ENCODE measurements around the gene DTHD1. TPM values are rescaled to one million over a fixed set of nuclear protein-coding genes. Genes with fewer than 3 reads are reported as not detected.

DTHD1 gene
- total and polyA plus RNA-seq, 7 donors = under 0.01 to 0.27 (median 0.21) TPM; not detected in 3

DNA sequence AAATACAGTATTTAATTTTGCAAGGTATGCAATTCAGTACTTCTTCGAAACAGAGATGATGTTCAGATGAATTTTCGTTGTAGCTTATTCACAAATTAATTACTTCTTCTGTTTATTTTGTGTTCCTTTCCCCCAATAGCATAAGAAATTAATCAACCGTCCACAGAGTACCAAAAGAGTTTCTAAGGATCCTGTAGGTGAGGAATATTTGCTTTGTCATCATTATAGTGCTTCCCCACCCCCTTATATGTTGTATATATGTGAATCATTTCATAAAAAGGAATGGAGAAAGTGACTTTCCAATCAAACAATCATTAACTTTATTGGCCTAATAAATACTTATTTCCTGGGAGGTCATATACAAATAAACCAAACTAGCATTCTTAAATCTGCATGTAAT lies 57.6 kb downstream of the DTHD1 start:
- H3K36me3 ChIP-seq = no peaks in the 10 kb centered on the region
- intact Hi-C loops (cut with DNase I) = no loop called here
- TF ChIP-seq POLR2A (IDR thresholded peaks at IDR 0.05) (no peak), EP300 (IDR thresholded peaks at IDR 0.05) (no peak), POLR2AphosphoS5 (IDR thresholded peaks at IDR 0.05) (no peak)
- TF ChIP-seq, protein P1, sequence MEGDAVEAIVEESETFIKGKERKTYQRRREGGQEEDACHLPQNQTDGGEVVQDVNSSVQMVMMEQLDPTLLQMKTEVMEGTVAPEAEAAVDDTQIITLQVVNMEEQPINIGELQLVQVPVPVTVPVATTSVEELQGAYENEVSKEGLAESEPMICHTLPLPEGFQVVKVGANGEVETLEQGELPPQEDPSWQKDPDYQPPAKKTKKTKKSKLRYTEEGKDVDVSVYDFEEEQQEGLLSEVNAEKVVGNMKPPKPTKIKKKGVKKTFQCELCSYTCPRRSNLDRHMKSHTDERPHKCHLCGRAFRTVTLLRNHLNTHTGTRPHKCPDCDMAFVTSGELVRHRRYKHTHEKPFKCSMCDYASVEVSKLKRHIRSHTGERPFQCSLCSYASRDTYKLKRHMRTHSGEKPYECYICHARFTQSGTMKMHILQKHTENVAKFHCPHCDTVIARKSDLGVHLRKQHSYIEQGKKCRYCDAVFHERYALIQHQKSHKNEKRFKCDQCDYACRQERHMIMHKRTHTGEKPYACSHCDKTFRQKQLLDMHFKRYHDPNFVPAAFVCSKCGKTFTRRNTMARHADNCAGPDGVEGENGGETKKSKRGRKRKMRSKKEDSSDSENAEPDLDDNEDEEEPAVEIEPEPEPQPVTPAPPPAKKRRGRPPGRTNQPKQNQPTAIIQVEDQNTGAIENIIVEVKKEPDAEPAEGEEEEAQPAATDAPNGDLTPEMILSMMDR (IDR thresholded peaks at IDR 0.05) = no peak
- no peaks in the 10 kb centered on the region for H3K27me3 ChIP-seq
- no peaks in the 10 kb centered on the region for H3K4me1 ChIP-seq
- H3K9me3 ChIP-seq = no peaks in the 10 kb centered on the region
- H3K27ac ChIP-seq = no peak overlapping the region
- no peak overlapping the region for H3K4me3 ChIP-seq
- no peak for DNase-seq
- 78 to 90% methylated on average over 3 of the region's 3 CpGs for WGBS, 2 donors

DNA sequence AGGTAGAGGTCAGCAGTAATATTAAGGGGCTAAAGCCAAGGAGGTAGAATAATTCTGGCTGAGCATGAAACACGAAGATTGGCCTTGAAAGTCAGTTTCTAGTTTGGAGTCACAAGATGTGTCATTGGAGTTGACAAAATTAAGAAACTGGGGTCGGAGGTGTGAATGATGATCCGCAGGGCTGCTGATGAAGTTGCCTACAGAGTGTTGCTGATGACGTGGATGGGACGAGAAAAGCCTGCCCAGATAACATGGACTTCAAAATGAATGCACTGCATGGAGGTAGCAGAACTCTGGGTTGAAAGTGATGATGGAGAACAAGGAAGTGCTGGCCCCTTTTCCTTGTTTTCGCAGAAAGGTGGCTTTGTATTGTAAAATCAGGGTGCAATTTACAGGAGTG lies 60.5 kb downstream of the DTHD1 start:
- Histone ChIP-seq H3K27ac (no peak overlapping the region), H3K27me3 (no peaks in the 10 kb centered on the region), H3K4me1 (no peaks in the 10 kb centered on the region), H3K4me3 (no peak overlapping the region), H3K9me3 (no peaks in the 10 kb centered on the region), H3K36me3 (no peaks in the 10 kb centered on the region)
- intact Hi-C loops (cut with DNase I) = no loop called here
- no peak for TF ChIP-seq POLR2AphosphoS5 (IDR thresholded peaks at IDR 0.05)
- no peak for DNase-seq
- WGBS, 2 donors = 93 to 94% methylated on average over 6 of the region's 6 CpGs

DNA sequence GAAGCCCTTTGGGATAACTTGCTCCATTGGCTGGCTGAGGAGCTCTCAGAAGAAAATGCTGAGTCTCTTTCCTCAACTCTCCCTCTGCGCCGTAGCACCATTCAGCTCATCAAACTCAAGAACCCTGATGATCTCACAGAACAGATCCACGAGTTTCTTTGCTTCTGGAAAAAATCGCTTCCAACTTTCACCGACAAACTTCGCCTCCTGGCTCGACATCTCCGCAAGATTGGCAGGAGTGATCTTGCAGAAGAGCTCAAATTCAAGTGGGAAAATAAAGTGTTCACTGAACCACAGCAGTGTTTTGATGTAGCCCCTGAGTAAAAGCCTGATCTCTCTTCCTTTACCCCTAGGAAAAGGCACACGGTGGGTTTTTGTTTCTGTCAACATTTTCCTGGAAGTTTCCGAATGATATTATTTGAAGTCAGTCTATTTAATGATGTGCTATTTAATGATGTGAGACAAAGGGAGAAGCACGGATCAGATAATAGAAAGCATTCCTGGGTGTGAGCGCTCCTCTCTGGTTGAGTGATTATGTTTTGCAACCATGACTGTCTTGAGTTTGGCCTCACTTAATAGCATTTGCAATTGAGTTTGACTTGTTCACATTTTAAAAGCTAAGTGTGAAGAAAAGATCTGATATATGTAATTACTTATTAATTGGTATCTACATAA lies 62.2 kb downstream of the DTHD1 start:
- H3K27me3 ChIP-seq = no peaks in the 10 kb centered on the region
- H3K9me3 ChIP-seq = no peaks in the 10 kb centered on the region
- H3K36me3 ChIP-seq = no peaks in the 10 kb centered on the region
- 95 to 96% methylated on average over 12 of the region's 12 CpGs for WGBS, 2 donors
- H3K4me3 ChIP-seq = no peak overlapping the region
- H3K27ac ChIP-seq = no peak overlapping the region
- H3K4me1 ChIP-seq = no peaks in the 10 kb centered on the region
- DNase-seq = no peak
- TF ChIP-seq, protein P1 (IDR thresholded peaks at IDR 0.05) = no peak
- intact Hi-C loops (cut with DNase I) = no loop called here

DNA sequence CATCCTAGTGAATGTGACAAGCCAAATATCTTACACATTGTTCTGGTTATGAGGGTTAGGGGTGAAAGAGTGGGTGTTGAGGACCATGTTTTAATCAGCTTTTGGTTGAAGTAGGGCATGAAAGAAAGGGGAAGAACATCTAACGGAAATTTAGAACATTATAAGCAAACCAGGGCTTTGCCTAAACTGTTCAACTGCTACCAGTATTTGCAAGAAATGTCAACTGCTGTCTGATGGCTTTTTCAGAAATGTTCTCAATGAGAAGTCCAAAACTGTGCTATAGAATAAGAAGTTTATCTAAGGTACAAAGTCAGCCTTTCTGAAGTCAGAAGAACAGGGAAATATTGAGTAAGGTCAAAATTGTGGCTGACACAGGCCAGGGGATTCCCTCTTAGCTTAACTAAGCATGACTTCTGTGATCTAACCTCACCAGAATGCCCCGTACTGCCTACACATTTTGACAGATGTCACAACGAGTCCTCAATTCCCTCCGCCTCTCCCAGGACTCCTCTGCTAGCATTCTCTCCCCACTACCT lies 67.1 kb downstream of the DTHD1 start:
- TF ChIP-seq POLR2A (IDR thresholded peaks at IDR 0.05) = no peak
- no peak for TF ChIP-seq POLR2AphosphoS5 (IDR thresholded peaks at IDR 0.05)
- TF ChIP-seq EP300 (IDR thresholded peaks at IDR 0.05) = no peak
- DNase-seq = no peak
- WGBS, 2 donors = 42 to 44% methylated on average over 4 of the region's 4 CpGs
- Histone ChIP-seq H3K9me3 (no peaks in the 10 kb centered on the region), H3K27ac (no peak overlapping the region), H3K4me3 (no peak overlapping the region), H3K36me3 (no peaks in the 10 kb centered on the region), H3K4me1 (no peaks in the 10 kb centered on the region), H3K27me3 (no peaks in the 10 kb centered on the region)
- intact Hi-C loops (cut with DNase I) = no loop called here

DNA sequence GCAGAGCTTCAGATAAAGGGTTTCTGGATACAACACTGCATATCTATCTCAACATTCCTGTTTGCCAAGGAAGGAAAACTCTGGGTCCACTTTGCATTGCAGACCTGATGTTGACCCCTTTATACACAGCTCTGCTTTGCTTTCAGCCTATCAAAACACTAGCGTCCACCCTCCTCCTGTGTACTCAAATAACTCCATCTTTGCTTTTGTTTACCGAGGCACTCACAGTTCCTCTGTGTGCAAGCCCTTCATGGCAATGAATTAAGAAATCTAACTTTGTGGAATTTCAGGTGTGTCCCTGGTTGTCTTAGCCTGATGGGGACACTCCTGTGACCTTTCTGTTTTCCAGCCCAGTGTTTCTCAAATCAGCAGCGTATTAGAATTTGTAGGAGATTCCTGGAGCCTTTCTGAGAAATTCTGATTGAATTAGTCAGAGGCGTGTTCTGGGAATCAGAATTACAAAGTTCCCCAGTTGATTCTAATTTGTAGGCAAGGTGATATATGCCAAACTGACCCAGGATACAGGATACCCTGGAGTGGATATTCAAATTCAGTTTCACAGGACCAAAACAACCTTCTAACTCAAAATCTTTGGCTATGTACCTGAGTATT lies 68.6 kb downstream of the DTHD1 start:
- TF ChIP-seq, protein P1 (IDR thresholded peaks at IDR 0.05) = no peak
- TF ChIP-seq POLR2AphosphoS5 (IDR thresholded peaks at IDR 0.05) = no peak
- no peak for TF ChIP-seq POLR2A (IDR thresholded peaks at IDR 0.05)
- no peak for TF ChIP-seq EP300 (IDR thresholded peaks at IDR 0.05)
- Histone ChIP-seq H3K27me3 (no peaks in the 10 kb centered on the region), H3K27ac (no peak overlapping the region), H3K36me3 (no peaks in the 10 kb centered on the region), H3K9me3 (no peaks in the 10 kb centered on the region), H3K4me3 (no peak overlapping the region), H3K4me1 (no peaks in the 10 kb centered on the region)
- DNase-seq = no peak
- intact Hi-C loops (cut with DNase I) = loop anchor here (10.0 kb wide), 1 partner anchor 1035 kb away; no protein-coding TSS in a partner anchor
- 57 to 76% methylated on average over 4 of the region's 4 CpGs for WGBS, 2 donors

All from sigmoid colon (tissue), 7 donors.